ENCODE data around the gene TYW3.

The TYW3 gene

DNA sequence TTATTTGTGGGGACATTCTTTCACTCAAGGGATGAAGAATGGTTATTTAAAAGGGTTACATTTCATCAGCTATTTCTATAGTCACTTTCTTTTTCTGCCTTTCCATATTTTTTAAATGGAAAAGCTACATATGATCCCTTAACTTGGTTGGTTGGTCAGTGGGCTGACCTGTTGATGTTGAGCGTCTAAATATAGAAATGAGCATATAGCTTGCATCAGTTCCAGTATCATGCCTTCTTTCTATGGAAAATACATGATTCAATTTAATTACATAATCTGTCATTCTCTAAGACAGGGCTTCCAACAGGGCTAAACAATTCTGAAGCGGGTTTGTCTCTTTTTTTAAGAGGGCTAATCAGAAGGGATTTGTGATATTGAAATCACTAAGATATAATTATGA, 40.6 kb downstream of the TYW3 start:
- no peak for TF ChIP-seq ZBTB7A (IDR thresholded peaks at IDR 0.05; ENCODE audit: low read depth)
- TF ChIP-seq, protein P1, sequence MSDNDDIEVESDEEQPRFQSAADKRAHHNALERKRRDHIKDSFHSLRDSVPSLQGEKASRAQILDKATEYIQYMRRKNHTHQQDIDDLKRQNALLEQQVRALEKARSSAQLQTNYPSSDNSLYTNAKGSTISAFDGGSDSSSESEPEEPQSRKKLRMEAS (IDR thresholded peaks at IDR 0.05), result no peak
- TF ChIP-seq USF1 (IDR thresholded peaks at IDR 0.05), result no peak
- TF ChIP-seq TEAD4 (IDR thresholded peaks at IDR 0.05), result no peak
- no peak for TF ChIP-seq TAF1 (IDR thresholded peaks at IDR 0.05; ENCODE audit: low read depth)
- no peak for TF ChIP-seq CREB1 (IDR thresholded peaks at IDR 0.05; ENCODE audit: low read depth)
- TF ChIP-seq FOXM1 (IDR thresholded peaks at IDR 0.05; ENCODE audit: borderline replicate concordance, low read depth), result no peak
- TF ChIP-seq TCF12 (IDR thresholded peaks at IDR 0.05; ENCODE audit: low read depth), result no peak
- no peak for TF ChIP-seq RAD21 (IDR thresholded peaks at IDR 0.05; ENCODE audit: low read depth)
- TF ChIP-seq EP300 (IDR thresholded peaks at IDR 0.05; ENCODE audit: borderline replicate concordance), result no peak
- no peak for TF ChIP-seq CEBPB (IDR thresholded peaks at IDR 0.05)
- TF ChIP-seq YY1 (IDR thresholded peaks at IDR 0.05; ENCODE audit: low read depth), result no peak
- TF ChIP-seq NFIC (IDR thresholded peaks at IDR 0.05), result no peak
- TF ChIP-seq EGR1 (IDR thresholded peaks at IDR 0.05), result no peak
- TF ChIP-seq, protein P2, sequence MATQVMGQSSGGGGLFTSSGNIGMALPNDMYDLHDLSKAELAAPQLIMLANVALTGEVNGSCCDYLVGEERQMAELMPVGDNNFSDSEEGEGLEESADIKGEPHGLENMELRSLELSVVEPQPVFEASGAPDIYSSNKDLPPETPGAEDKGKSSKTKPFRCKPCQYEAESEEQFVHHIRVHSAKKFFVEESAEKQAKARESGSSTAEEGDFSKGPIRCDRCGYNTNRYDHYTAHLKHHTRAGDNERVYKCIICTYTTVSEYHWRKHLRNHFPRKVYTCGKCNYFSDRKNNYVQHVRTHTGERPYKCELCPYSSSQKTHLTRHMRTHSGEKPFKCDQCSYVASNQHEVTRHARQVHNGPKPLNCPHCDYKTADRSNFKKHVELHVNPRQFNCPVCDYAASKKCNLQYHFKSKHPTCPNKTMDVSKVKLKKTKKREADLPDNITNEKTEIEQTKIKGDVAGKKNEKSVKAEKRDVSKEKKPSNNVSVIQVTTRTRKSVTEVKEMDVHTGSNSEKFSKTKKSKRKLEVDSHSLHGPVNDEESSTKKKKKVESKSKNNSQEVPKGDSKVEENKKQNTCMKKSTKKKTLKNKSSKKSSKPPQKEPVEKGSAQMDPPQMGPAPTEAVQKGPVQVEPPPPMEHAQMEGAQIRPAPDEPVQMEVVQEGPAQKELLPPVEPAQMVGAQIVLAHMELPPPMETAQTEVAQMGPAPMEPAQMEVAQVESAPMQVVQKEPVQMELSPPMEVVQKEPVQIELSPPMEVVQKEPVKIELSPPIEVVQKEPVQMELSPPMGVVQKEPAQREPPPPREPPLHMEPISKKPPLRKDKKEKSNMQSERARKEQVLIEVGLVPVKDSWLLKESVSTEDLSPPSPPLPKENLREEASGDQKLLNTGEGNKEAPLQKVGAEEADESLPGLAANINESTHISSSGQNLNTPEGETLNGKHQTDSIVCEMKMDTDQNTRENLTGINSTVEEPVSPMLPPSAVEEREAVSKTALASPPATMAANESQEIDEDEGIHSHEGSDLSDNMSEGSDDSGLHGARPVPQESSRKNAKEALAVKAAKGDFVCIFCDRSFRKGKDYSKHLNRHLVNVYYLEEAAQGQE (IDR thresholded peaks at IDR 0.05; ENCODE audit: low read depth), result no peak

GRCh38 chr1:74775735-74776134, 42.8 kb downstream of the TYW3 start:
- TF ChIP-seq, protein P1 (IDR thresholded peaks at IDR 0.05), result no peak
- TF ChIP-seq, protein P2 (IDR thresholded peaks at IDR 0.05; ENCODE audit: low read depth), result no peak
- no peak for TF ChIP-seq USF1 (IDR thresholded peaks at IDR 0.05)
- no peak for TF ChIP-seq FOXM1 (IDR thresholded peaks at IDR 0.05; ENCODE audit: borderline replicate concordance, low read depth)
- TF ChIP-seq ZBTB7A (IDR thresholded peaks at IDR 0.05; ENCODE audit: low read depth), result no peak
- no peak for TF ChIP-seq NFIC (IDR thresholded peaks at IDR 0.05)
- TF ChIP-seq TAF1 (IDR thresholded peaks at IDR 0.05; ENCODE audit: low read depth), result no peak
- TF ChIP-seq YY1 (IDR thresholded peaks at IDR 0.05; ENCODE audit: low read depth), result no peak
- TF ChIP-seq TCF12 (IDR thresholded peaks at IDR 0.05; ENCODE audit: low read depth), result no peak
- TF ChIP-seq RAD21 (IDR thresholded peaks at IDR 0.05; ENCODE audit: low read depth), result no peak
- no peak for TF ChIP-seq EGR1 (IDR thresholded peaks at IDR 0.05)
- TF ChIP-seq CREB1 (IDR thresholded peaks at IDR 0.05; ENCODE audit: low read depth), result no peak
- TF ChIP-seq EP300 (IDR thresholded peaks at IDR 0.05; ENCODE audit: borderline replicate concordance), result no peak
- no peak for TF ChIP-seq CEBPB (IDR thresholded peaks at IDR 0.05)
- no peak for TF ChIP-seq TEAD4 (IDR thresholded peaks at IDR 0.05)

GRCh38 chr1:74777525-74777924, 44.6 kb downstream of the TYW3 start:
- no peak for TF ChIP-seq TCF12 (IDR thresholded peaks at IDR 0.05; ENCODE audit: low read depth)
- TF ChIP-seq TEAD4 (IDR thresholded peaks at IDR 0.05), result no peak

- TF ChIP-seq YY1 (IDR thresholded peaks at IDR 0.05; ENCODE audit: low read depth), result no peak
- TF ChIP-seq RAD21 (IDR thresholded peaks at IDR 0.05; ENCODE audit: low read depth), result no peak
- TF ChIP-seq NFIC (IDR thresholded peaks at IDR 0.05), result no peak
- no peak for TF ChIP-seq USF1 (IDR thresholded peaks at IDR 0.05)
- TF ChIP-seq EGR1 (IDR thresholded peaks at IDR 0.05), result no peak
Observed at GRCh38 chr1:74779750-74780149, 46.8 kb downstream of the TYW3 start.

- TF ChIP-seq, protein P1 (IDR thresholded peaks at IDR 0.05), result no peak
- TF ChIP-seq ZBTB7A (IDR thresholded peaks at IDR 0.05; ENCODE audit: low read depth), result no peak
- TF ChIP-seq YY1 (IDR thresholded peaks at IDR 0.05; ENCODE audit: low read depth), result no peak
- TF ChIP-seq NFIC (IDR thresholded peaks at IDR 0.05), result no peak
- TF ChIP-seq CREB1 (IDR thresholded peaks at IDR 0.05; ENCODE audit: low read depth), result no peak
- no peak for TF ChIP-seq TAF1 (IDR thresholded peaks at IDR 0.05; ENCODE audit: low read depth)
- TF ChIP-seq FOXM1 (IDR thresholded peaks at IDR 0.05; ENCODE audit: borderline replicate concordance, low read depth), result no peak
- no peak for TF ChIP-seq TCF12 (IDR thresholded peaks at IDR 0.05; ENCODE audit: low read depth)
- TF ChIP-seq, protein P2 (IDR thresholded peaks at IDR 0.05; ENCODE audit: low read depth), result no peak
- no peak for TF ChIP-seq TEAD4 (IDR thresholded peaks at IDR 0.05)
- TF ChIP-seq USF1 (IDR thresholded peaks at IDR 0.05), result no peak
- no peak for TF ChIP-seq CEBPB (IDR thresholded peaks at IDR 0.05)
- no peak for TF ChIP-seq EP300 (IDR thresholded peaks at IDR 0.05; ENCODE audit: borderline replicate concordance)
- no peak for TF ChIP-seq RAD21 (IDR thresholded peaks at IDR 0.05; ENCODE audit: low read depth)
- no peak for TF ChIP-seq EGR1 (IDR thresholded peaks at IDR 0.05)
Observed at GRCh38 chr1:74780594-74780993, 47.6 kb downstream of the TYW3 start.

Measured in Ishikawa (cell line).